ENCODE data around the gene MAP3K3.

- no peak for TF ChIP-seq EZH2 (IDR thresholded peaks at IDR 0.05; ENCODE audit: low read depth)
- TF ChIP-seq, protein P1, sequence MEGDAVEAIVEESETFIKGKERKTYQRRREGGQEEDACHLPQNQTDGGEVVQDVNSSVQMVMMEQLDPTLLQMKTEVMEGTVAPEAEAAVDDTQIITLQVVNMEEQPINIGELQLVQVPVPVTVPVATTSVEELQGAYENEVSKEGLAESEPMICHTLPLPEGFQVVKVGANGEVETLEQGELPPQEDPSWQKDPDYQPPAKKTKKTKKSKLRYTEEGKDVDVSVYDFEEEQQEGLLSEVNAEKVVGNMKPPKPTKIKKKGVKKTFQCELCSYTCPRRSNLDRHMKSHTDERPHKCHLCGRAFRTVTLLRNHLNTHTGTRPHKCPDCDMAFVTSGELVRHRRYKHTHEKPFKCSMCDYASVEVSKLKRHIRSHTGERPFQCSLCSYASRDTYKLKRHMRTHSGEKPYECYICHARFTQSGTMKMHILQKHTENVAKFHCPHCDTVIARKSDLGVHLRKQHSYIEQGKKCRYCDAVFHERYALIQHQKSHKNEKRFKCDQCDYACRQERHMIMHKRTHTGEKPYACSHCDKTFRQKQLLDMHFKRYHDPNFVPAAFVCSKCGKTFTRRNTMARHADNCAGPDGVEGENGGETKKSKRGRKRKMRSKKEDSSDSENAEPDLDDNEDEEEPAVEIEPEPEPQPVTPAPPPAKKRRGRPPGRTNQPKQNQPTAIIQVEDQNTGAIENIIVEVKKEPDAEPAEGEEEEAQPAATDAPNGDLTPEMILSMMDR (conservative IDR thresholded peaks at IDR 0.05) = no peak
Observed at GRCh38 chr17:63682441-63682840, 60.2 kb downstream of the MAP3K3 start.
